Occipital lobe (tissue), 1 donor: ENCODE measurements around the gene ZFP1. TPM values are rescaled to one million over a fixed set of nuclear protein-coding genes. Genes with fewer than 3 reads are reported as not detected.

ENCODE experiments used
- total RNA-seq: library from RNA; depleted of rRNA; stranded (reverse); fragments of >200 nt; gene quantifications from one replicate; pipeline ENCODE4 v1.2.3, GENCODE V29; 2014

Gene ZFP1
- total RNA-seq, 1 donor from 2014 or later, result 64.4 TPM

Other genes starting within 250 kb of the ZFP1 start
- 18.7 TPM for gene WDR59, start 163.4 kb upstream of the ZFP1 start, total RNA-seq
- gene ZNRF1, start 149.5 kb upstream of the ZFP1 start, total RNA-seq, result 19.5 TPM
- gene LDHD, start 31.7 kb upstream of the ZFP1 start, total RNA-seq, result 0.31 TPM
- gene CTRB2, start 58.6 kb downstream of the ZFP1 start, total RNA-seq, result not detected
- not detected for gene CTRB1, start 70.5 kb downstream of the ZFP1 start, total RNA-seq
- gene BCAR1, start 103.1 kb downstream of the ZFP1 start, total RNA-seq, result 15.4 TPM